ENCODE measurements around the gene OTOP2.

Gene OTOP2

GRCh38 chr17:74950207-74950606 lies 26.1 kb downstream of the OTOP2 start:
- Histone ChIP-seq H3K27me3 (ENCODE audit: control insufficient read depth, insufficient read depth, low read length) (no peaks in the 10 kb centered on the region), H3K9ac (ENCODE audit: low read depth, low read length) (no peak overlapping the region), H3K36me3 (ENCODE audit: control insufficient read depth, insufficient read depth, low read length) (no peaks in the 10 kb centered on the region), H3K9me3 (ENCODE audit: control insufficient read depth, insufficient read depth, low read length) (no peaks in the 10 kb centered on the region), H3K4me3 (ENCODE audit: low read depth, low read length) (no peak overlapping the region), H3K4me1 (ENCODE audit: control insufficient read depth, insufficient read depth, low read length) (no peaks in the 10 kb centered on the region)

GRCh38 chr17:74951065-74951464 lies 27.0 kb downstream of the OTOP2 start:
- no peak overlapping the region for H3K9ac ChIP-seq (ENCODE audit: low read depth, low read length)
- no peaks in the 10 kb centered on the region for H3K36me3 ChIP-seq (ENCODE audit: control insufficient read depth, insufficient read depth, low read length)
- no peaks in the 10 kb centered on the region for H3K27me3 ChIP-seq (ENCODE audit: control insufficient read depth, insufficient read depth, low read length)
- no peaks in the 10 kb centered on the region for H3K9me3 ChIP-seq (ENCODE audit: control insufficient read depth, insufficient read depth, low read length)
- no peaks in the 10 kb centered on the region for H3K4me1 ChIP-seq (ENCODE audit: control insufficient read depth, insufficient read depth, low read length)
- H3K4me3 ChIP-seq (ENCODE audit: low read depth, low read length) = no peak overlapping the region

GRCh38 chr17:74951680-74952421 lies 27.8 kb downstream of the OTOP2 start:
- Histone ChIP-seq H3K27me3 (ENCODE audit: control insufficient read depth, insufficient read depth, low read length) (no peaks in the 10 kb centered on the region), H3K9me3 (ENCODE audit: control insufficient read depth, insufficient read depth, low read length) (no peaks in the 10 kb centered on the region), H3K4me1 (ENCODE audit: control insufficient read depth, insufficient read depth, low read length) (no peaks in the 10 kb centered on the region), H3K4me3 (ENCODE audit: low read depth, low read length) (no peak overlapping the region), H3K9ac (ENCODE audit: low read depth, low read length) (no peak overlapping the region), H3K36me3 (ENCODE audit: control insufficient read depth, insufficient read depth, low read length) (no peaks in the 10 kb centered on the region)

- H3K9ac ChIP-seq (ENCODE audit: low read depth, low read length) = no peak overlapping the region
- H3K27me3 ChIP-seq (ENCODE audit: control insufficient read depth, insufficient read depth, low read length) = no peaks in the 10 kb centered on the region
- no peak overlapping the region for H3K4me3 ChIP-seq (ENCODE audit: low read depth, low read length)
- no peaks in the 10 kb centered on the region for H3K4me1 ChIP-seq (ENCODE audit: control insufficient read depth, insufficient read depth, low read length)
- H3K36me3 ChIP-seq (ENCODE audit: control insufficient read depth, insufficient read depth, low read length) = no peaks in the 10 kb centered on the region
- H3K9me3 ChIP-seq (ENCODE audit: control insufficient read depth, insufficient read depth, low read length) = no peaks in the 10 kb centered on the region
Measured at GRCh38 chr17:74952431-74953133, 28.5 kb downstream of the OTOP2 start.

GRCh38 chr17:74953134-74953687 lies 29.1 kb downstream of the OTOP2 start:
- no peak overlapping the region for H3K9ac ChIP-seq (ENCODE audit: low read depth, low read length)
- H3K4me3 ChIP-seq (ENCODE audit: low read depth, low read length) = no peak overlapping the region
- H3K9me3 ChIP-seq (ENCODE audit: control insufficient read depth, insufficient read depth, low read length) = no peaks in the 10 kb centered on the region
- no peaks in the 10 kb centered on the region for H3K4me1 ChIP-seq (ENCODE audit: control insufficient read depth, insufficient read depth, low read length)
- H3K36me3 ChIP-seq (ENCODE audit: control insufficient read depth, insufficient read depth, low read length) = no peaks in the 10 kb centered on the region
- H3K27me3 ChIP-seq (ENCODE audit: control insufficient read depth, insufficient read depth, low read length) = no peaks in the 10 kb centered on the region

GRCh38 chr17:74954115-74954514 lies 30.0 kb downstream of the OTOP2 start:
- Histone ChIP-seq H3K9ac (ENCODE audit: low read depth, low read length) (no peak overlapping the region), H3K27me3 (ENCODE audit: control insufficient read depth, insufficient read depth, low read length) (peaks cover under 1% of the 10 kb centered on the region), H3K36me3 (ENCODE audit: control insufficient read depth, insufficient read depth, low read length) (no peaks in the 10 kb centered on the region), H3K4me3 (ENCODE audit: low read depth, low read length) (no peak overlapping the region), H3K4me1 (ENCODE audit: control insufficient read depth, insufficient read depth, low read length) (no peaks in the 10 kb centered on the region), H3K9me3 (ENCODE audit: control insufficient read depth, insufficient read depth, low read length) (no peaks in the 10 kb centered on the region)

GRCh38 chr17:74954665-74955421 lies 30.8 kb downstream of the OTOP2 start:
- H3K9me3 ChIP-seq (ENCODE audit: control insufficient read depth, insufficient read depth, low read length) = no peaks in the 10 kb centered on the region
- peaks cover 7% of the 10 kb centered on the region for H3K27me3 ChIP-seq (ENCODE audit: control insufficient read depth, insufficient read depth, low read length)
- no peak overlapping the region for H3K4me3 ChIP-seq (ENCODE audit: low read depth, low read length)

GRCh38 chr17:74956093-74956492 lies 32.0 kb downstream of the OTOP2 start:
- H3K36me3 ChIP-seq (ENCODE audit: control insufficient read depth, insufficient read depth, low read length) = no peaks in the 10 kb centered on the region
- no peak overlapping the region for H3K9ac ChIP-seq (ENCODE audit: low read depth, low read length)

More at GRCh38 chr17:74954665-74955421, 30.8 kb downstream of the OTOP2 start:
- Histone ChIP-seq H3K4me1 (ENCODE audit: control insufficient read depth, insufficient read depth, low read length) (no peaks in the 10 kb centered on the region), H3K36me3 (ENCODE audit: control insufficient read depth, insufficient read depth, low read length) (no peaks in the 10 kb centered on the region), H3K9ac (ENCODE audit: low read depth, low read length) (no peak overlapping the region)

GRCh38 chr17:74957935-74958740 lies 34.1 kb downstream of the OTOP2 start:
- no peaks in the 10 kb centered on the region for H3K36me3 ChIP-seq (ENCODE audit: control insufficient read depth, insufficient read depth, low read length)
- H3K9ac ChIP-seq (ENCODE audit: low read depth, low read length) = no peak overlapping the region
- peaks cover 7% of the 10 kb centered on the region for H3K27me3 ChIP-seq (ENCODE audit: control insufficient read depth, insufficient read depth, low read length)
- H3K4me1 ChIP-seq (ENCODE audit: control insufficient read depth, insufficient read depth, low read length) = no peaks in the 10 kb centered on the region
- H3K9me3 ChIP-seq (ENCODE audit: control insufficient read depth, insufficient read depth, low read length) = no peaks in the 10 kb centered on the region
- no peak overlapping the region for H3K4me3 ChIP-seq (ENCODE audit: low read depth, low read length)

More at GRCh38 chr17:74956093-74956492, 32.0 kb downstream of the OTOP2 start:
- no peaks in the 10 kb centered on the region for H3K4me1 ChIP-seq (ENCODE audit: control insufficient read depth, insufficient read depth, low read length)
- no peaks in the 10 kb centered on the region for H3K9me3 ChIP-seq (ENCODE audit: control insufficient read depth, insufficient read depth, low read length)
- no peak overlapping the region for H3K4me3 ChIP-seq (ENCODE audit: low read depth, low read length)
- peaks cover 7% of the 10 kb centered on the region for H3K27me3 ChIP-seq (ENCODE audit: control insufficient read depth, insufficient read depth, low read length)

GRCh38 chr17:74959826-74960515 lies 35.9 kb downstream of the OTOP2 start:
- Histone ChIP-seq H3K27me3 (ENCODE audit: control insufficient read depth, insufficient read depth, low read length) (peaks cover 7% of the 10 kb centered on the region), H3K9ac (ENCODE audit: low read depth, low read length) (no peak overlapping the region), H3K4me1 (ENCODE audit: control insufficient read depth, insufficient read depth, low read length) (no peaks in the 10 kb centered on the region), H3K9me3 (ENCODE audit: control insufficient read depth, insufficient read depth, low read length) (no peaks in the 10 kb centered on the region), H3K36me3 (ENCODE audit: control insufficient read depth, insufficient read depth, low read length) (no peaks in the 10 kb centered on the region), H3K4me3 (ENCODE audit: low read depth, low read length) (no peak overlapping the region)
